ENCODE data around the gene TMEM145. TPM values are rescaled to one million over a fixed set of nuclear protein-coding genes. Genes with fewer than 3 reads are reported as not detected.

The TMEM145 gene
- total RNA-seq, 4 donors from 2014 or later = 0.87 TPM; not detected in 3

DNA sequence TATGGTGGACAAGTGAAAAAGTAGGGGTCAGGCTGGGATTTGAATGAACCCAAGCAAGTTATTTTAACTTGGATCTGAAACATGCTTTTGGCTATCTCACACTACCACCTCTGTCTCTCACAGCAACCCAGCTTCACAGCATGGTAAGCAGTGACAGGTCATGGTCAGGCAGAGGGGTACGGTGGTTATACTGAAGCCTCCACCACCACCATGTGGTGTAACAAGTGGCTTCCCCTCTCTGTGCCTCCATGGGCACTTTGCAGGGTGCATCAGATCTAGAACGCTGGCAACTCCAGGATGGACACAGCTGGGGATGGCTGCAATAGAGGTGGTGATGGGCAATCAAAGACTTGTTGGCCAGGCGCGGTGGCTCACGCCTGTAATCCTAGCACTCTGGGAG is 739 bp upstream of the TMEM145 start:
- H3K4me1 ChIP-seq = peaks cover 3 to 7% of the 10 kb centered on the region in 2 donors
- no peak for TF ChIP-seq POLR2A (IDR thresholded peaks at IDR 0.05)
- no peak for TF ChIP-seq CTCF (IDR thresholded peaks at IDR 0.05 in 4 of 5, conservative IDR thresholded peaks at IDR 0.05 in 1 of 5)
- peaks cover 0 to 18% (median 17%) of the 10 kb centered on the region in 3 donors for H3K27me3 ChIP-seq
- DNase-seq = no peak
- intact Hi-C loops (cut with DNase I; ENCODE audit: low total_unique reads) = no loop called here
- no peak overlapping the region for H3K27ac ChIP-seq
- no peaks in the 10 kb centered on the region for H3K9me3 ChIP-seq
- H3K4me3 ChIP-seq = peak overlapping the region in 1 of 4 donors; percentile 80
- H3K36me3 ChIP-seq = no peaks in the 10 kb centered on the region
- ATAC-seq = no peak
- in situ Hi-C loops (cut with MboI; ENCODE audit: low sequenced_read_pairs in 4 of 4) = loop anchor here in 1 of 4 donors (25.0 kb wide), 1 partner anchor 175 kb away; the partner anchor contains the start of gene POU2F2

- H3K4me3 ChIP-seq = peak overlapping the region; percentile 55 to 80 (median 60)
- H3K27ac ChIP-seq = no peak overlapping the region
- ATAC-seq (no peak), DNase-seq (no peak)
- intact Hi-C loops (cut with DNase I; ENCODE audit: low total_unique reads) (no loop called here), in situ Hi-C loops (cut with MboI; ENCODE audit: low sequenced_read_pairs in 4 of 4) (loop anchor here in 1 of 4 donors (25.0 kb wide), 1 partner anchor 177 kb away; the partner anchor contains the start of gene POU2F2)
- no peaks in the 10 kb centered on the region for H3K9me3 ChIP-seq
- peaks cover 3 to 7% of the 10 kb centered on the region in 2 donors for H3K4me1 ChIP-seq
- H3K27me3 ChIP-seq = peaks cover 0 to 18% (median 17%) of the 10 kb centered on the region in 3 donors
- TF ChIP-seq POLR2A (IDR thresholded peaks at IDR 0.05) = no peak
- no peak for TF ChIP-seq CTCF (IDR thresholded peaks at IDR 0.05 in 4 of 5, conservative IDR thresholded peaks at IDR 0.05 in 1 of 5)
- H3K36me3 ChIP-seq = no peaks in the 10 kb centered on the region
Observed at GRCh38 chr19:42313840-42314755, 989 bp downstream of the TMEM145 start.

DNA sequence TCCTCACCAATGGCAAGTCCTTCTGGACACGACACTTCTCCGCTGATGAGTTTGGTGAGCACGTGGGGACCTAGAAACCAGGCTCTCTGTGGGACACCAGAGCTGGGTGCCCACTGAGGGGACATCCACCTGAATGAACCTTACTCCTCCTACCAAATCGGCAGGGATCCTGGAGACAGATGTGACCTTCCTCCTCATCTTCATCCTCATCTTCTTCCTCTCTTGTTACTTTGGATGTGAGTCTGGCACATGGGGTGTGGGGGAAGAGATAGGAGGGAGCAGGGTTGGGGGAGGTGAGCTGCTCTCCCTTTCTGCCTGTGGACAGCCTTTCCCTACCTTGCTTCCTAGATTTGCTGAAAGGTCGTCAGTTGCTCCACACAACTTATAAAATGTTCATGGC is 1.9 kb downstream of the TMEM145 start:
- in situ Hi-C loops (cut with MboI; ENCODE audit: low sequenced_read_pairs in 4 of 4) = loop anchor here in 1 of 4 donors (25.0 kb wide), 1 partner anchor 178 kb away; the partner anchor contains the start of gene POU2F2
- Histone ChIP-seq H3K27me3 (peaks cover 0 to 18% (median 17%) of the 10 kb centered on the region in 3 donors), H3K4me3 (no peak overlapping the region), H3K36me3 (no peaks in the 10 kb centered on the region), H3K27ac (no peak overlapping the region), H3K9me3 (no peaks in the 10 kb centered on the region), H3K4me1 (peaks cover 3 to 7% of the 10 kb centered on the region in 2 donors)
- ATAC-seq (no peak), DNase-seq (no peak)
- intact Hi-C loops (cut with DNase I; ENCODE audit: low total_unique reads) = no loop called here
- TF ChIP-seq POLR2A (IDR thresholded peaks at IDR 0.05) (no peak), CTCF (IDR thresholded peaks at IDR 0.05 in 4 of 5, conservative IDR thresholded peaks at IDR 0.05 in 1 of 5) (no peak)

DNA sequence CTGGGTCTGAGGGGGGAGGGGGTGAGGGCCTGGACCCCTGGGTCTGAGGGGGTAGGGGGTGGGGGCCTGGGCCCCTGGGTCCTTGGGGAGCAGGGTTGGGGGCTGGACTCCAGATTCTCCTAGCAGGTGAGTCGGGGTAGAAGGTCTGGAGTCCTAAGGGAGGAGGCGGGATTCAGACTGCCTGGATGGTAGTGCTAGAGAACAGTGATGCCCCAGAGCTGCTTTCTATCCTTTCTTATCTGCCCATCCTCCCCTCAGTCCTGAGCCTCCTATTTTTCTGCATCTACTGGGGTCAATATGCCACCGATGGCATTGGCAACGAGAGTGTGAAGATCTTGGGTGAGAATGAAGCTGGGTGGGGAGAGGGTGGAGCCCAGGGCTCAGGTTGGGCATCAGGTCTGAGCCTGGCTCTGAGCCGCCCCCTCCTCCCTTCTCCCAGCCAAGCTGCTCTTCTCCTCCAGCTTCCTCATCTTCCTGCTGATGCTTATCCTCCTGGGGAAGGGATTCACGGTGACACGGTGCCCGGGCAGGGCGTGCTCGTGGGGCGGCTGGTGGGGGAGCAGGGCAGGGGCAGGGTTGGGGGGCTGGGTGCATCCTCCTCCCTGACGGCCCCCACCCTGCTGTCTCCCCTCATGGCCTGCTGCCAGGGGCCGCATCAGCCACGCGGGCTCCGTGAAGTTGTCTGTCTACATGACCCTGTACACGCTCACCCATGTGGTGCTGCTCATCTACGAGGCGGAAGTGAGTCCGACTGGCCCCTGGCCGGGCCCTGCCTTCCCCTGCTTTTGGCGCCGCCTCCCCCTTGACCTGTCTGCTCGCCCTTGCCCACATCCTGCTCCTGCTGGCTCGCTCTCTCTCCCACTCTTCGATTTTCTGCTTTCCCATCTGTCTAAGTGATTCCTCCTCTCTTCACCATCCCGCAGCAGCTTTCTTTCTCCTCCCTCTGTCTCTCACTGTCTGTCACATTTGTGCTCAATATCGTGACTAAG is 3.4 kb downstream of the TMEM145 start:
- in situ Hi-C loops (cut with MboI; ENCODE audit: low sequenced_read_pairs in 4 of 4) (loop anchor here in 1 of 4 donors (25.0 kb wide), 1 partner anchor 179 kb away; the partner anchor contains the start of gene POU2F2), intact Hi-C loops (cut with DNase I; ENCODE audit: low total_unique reads) (no loop called here)
- peaks cover 0 to 16% (median 16%) of the 10 kb centered on the region in 3 donors for H3K27me3 ChIP-seq

More for the DNA sequence above, 3.4 kb downstream of the TMEM145 start:
- Histone ChIP-seq H3K4me3 (no peak overlapping the region), H3K27ac (no peak overlapping the region), H3K4me1 (peaks cover 3 to 7% of the 10 kb centered on the region in 2 donors), H3K9me3 (no peaks in the 10 kb centered on the region), H3K36me3 (no peaks in the 10 kb centered on the region)
- ATAC-seq (no peak), DNase-seq (no peak)
- TF ChIP-seq POLR2A (IDR thresholded peaks at IDR 0.05) = no peak
